GM19438 (cell line): Measurements from ENCODE around the gene LYZL1.
"Not testable (repeated sequence)": the region's sequence is repeated elsewhere in the genome, so short reads cannot be mapped to it uniquely, and the experiment has no call there.

Experiments used
- ATAC-seq: cut with Tn5 transposase; IDR thresholded peaks from one replicate; pipeline ENCODE4 v1.9.1; 2021; ENCODE audit warnings: low read depth; ENCODE audit not compliant: unreplicated experiment

LYZL1 gene

DNA sequence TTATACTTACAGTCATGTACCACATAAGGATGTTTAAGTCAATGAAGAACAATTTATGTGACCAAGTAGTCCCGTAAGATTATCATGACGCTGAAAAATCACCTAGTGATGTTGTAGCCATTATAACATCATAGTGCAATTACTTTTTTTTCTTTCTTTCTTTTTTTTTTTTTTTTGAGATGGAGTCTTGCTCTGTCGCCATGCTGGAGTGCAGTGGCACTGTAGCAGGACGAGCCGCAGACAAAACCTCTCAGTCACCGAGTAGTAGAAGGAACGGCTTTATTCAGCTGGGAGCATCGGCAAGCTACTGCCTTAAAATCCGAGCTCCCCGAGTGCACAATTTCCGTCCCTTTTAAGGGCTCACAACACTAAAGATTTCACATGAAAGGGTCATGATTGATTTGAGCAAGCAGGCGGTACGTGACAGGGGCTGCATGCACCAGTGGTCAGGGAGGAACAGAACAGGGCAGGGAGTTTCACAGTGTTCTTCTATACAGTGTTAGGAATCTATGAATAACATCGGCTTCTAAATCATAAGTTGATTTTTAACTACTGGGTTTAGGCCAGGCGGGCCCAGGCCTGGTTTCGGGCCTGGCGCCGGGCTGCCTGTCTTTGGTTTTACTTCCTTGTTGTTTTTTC, 71.5 kb downstream of the LYZL1 start:
- not testable (repeated sequence) for ATAC-seq
